Measurements from ENCODE around the gene GADL1. TPM values are rescaled to one million over a fixed set of nuclear protein-coding genes. Genes with fewer than 3 reads are reported as not detected.

The GADL1 gene
- total RNA-seq, 1 donor from 2014 or later: not detected

DNA sequence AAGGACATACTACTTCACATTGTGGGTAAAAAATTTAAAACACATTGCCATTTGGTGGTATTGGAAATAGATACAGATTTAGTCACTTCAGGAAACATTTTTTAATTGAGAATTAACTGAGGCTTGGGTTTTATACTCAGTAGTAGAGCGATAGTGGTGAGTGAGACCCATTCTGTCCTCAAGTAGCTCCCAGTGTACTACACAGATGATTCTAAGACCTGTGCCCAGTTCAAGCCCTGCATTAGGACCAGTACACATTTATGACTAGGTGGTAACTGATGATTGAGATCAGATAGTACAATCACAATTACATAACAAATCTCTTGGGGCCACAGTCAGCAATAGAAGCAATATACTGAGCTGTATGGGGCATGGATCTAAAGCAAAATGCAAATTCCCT lies 67.4 kb downstream of the GADL1 start:
- no peak for DNase-seq (ENCODE audit: low spot score in 2 of 2)
- no peaks in the 10 kb centered on the region for H3K27me3 ChIP-seq
- H3K4me1 ChIP-seq: peaks cover 4 to 13% of the 10 kb centered on the region in 2 donors
- no peak overlapping the region for H3K4me3 ChIP-seq
- no peaks in the 10 kb centered on the region for H3K9me3 ChIP-seq
- H3K36me3 ChIP-seq: no peaks in the 10 kb centered on the region
- peak overlapping the region in 1 of 2 donors; percentile 82 for H3K27ac ChIP-seq
- TF ChIP-seq, protein P1, sequence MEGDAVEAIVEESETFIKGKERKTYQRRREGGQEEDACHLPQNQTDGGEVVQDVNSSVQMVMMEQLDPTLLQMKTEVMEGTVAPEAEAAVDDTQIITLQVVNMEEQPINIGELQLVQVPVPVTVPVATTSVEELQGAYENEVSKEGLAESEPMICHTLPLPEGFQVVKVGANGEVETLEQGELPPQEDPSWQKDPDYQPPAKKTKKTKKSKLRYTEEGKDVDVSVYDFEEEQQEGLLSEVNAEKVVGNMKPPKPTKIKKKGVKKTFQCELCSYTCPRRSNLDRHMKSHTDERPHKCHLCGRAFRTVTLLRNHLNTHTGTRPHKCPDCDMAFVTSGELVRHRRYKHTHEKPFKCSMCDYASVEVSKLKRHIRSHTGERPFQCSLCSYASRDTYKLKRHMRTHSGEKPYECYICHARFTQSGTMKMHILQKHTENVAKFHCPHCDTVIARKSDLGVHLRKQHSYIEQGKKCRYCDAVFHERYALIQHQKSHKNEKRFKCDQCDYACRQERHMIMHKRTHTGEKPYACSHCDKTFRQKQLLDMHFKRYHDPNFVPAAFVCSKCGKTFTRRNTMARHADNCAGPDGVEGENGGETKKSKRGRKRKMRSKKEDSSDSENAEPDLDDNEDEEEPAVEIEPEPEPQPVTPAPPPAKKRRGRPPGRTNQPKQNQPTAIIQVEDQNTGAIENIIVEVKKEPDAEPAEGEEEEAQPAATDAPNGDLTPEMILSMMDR (IDR thresholded peaks at IDR 0.05): no peak
- intact Hi-C loops (cut with DNase I): loop anchor here (2.0 kb wide), 1 partner anchor 16 kb away; no protein-coding TSS in a partner anchor

DNA sequence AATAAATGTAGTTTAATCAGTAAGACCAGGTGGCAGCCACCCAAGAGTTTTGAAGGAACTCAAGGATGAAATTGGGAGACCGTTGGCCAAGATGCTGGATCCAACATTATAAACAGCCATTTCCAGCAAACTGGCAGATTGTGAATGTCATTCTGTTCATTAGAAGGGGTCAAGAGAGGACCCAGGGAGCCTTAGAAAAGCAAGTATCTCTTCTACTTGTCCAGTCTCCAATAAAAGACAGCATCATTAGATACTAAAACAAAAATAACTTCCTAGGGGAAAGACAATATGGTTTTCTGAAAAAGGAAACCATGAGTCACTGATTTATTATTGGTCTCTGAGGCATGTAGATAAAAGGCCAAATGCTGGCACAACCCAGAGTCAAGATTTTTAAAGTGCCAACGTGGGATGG lies 67.9 kb downstream of the GADL1 start:
- no peaks in the 10 kb centered on the region for H3K36me3 ChIP-seq
- H3K4me3 ChIP-seq: no peak overlapping the region
- no peak for DNase-seq (ENCODE audit: low spot score in 2 of 2)
- H3K27ac ChIP-seq: peak overlapping the region; percentile 62 to 82
- TF ChIP-seq, protein P1 (IDR thresholded peaks at IDR 0.05): no peak
- intact Hi-C loops (cut with DNase I): loop anchor here (2.0 kb wide), 1 partner anchor 16 kb away; no protein-coding TSS in a partner anchor
- H3K27me3 ChIP-seq: no peaks in the 10 kb centered on the region
- no peaks in the 10 kb centered on the region for H3K9me3 ChIP-seq
- H3K4me1 ChIP-seq: peaks cover 4 to 13% of the 10 kb centered on the region in 2 donors

DNA sequence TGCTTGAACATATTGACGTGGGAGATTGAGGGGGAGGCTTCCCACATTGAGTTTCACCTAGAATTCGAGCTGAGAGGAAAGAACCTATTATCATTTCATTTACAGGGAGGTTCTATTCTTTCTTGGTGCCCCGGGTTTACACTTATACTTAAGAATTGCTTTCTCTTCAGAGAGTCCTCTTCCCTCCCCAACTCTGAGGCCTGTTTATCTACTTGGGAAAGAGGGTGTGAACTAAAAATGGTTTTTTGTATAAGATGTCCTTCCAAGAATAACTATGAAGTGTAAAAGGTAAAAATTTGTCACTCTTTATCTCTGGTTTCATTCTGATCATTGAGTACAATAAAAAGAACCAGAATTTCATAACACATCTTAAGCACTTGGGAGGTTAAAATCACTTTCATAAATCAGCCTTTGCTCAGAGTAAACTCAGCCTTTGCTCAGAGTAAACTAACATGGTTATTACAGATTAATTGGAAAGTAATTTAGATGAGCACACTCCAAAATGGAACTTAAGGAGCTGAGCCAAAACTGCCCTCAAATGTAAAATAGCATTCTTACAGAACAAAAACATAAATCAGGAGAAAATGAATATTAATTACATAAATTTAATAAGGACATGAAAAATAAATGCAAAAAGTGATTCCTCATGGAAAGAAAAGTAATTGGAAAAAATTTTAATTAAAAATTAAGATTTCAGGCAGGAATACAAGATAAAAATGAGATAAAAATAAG lies 75.2 kb downstream of the GADL1 start:
- no peaks in the 10 kb centered on the region for H3K4me1 ChIP-seq
- intact Hi-C loops (cut with DNase I): no loop called here
- H3K27ac ChIP-seq: no peak overlapping the region
- no peaks in the 10 kb centered on the region for H3K9me3 ChIP-seq
- H3K4me3 ChIP-seq: no peak overlapping the region
- no peaks in the 10 kb centered on the region for H3K27me3 ChIP-seq
- no peaks in the 10 kb centered on the region for H3K36me3 ChIP-seq
- DNase-seq (ENCODE audit: low spot score in 2 of 2): no peak
- TF ChIP-seq, protein P1 (IDR thresholded peaks at IDR 0.05): no peak

DNA sequence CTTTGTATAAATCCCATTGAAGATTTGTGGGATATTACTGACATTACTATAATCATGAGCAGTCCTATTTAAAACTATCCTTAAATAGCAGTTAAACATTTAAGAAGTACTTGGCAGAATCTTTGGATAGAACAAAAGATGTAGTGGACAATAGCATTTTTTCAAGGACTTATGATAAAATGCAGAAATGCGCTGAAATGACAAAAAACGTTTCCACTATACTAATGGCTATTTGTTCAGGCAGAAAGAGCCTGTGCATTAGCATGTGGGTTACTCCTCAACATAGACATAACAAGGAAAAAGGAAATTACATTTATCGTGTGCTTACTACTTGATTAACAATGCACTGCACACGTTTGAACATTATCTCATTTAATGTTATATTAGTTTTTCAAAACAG lies 80.7 kb downstream of the GADL1 start:
- H3K4me1 ChIP-seq: peaks cover 3 to 14% of the 10 kb centered on the region in 2 donors
- intact Hi-C loops (cut with DNase I): no loop called here
- no peak overlapping the region for H3K4me3 ChIP-seq
- H3K27me3 ChIP-seq: no peaks in the 10 kb centered on the region
- H3K9me3 ChIP-seq: no peaks in the 10 kb centered on the region
- TF ChIP-seq, protein P1 (IDR thresholded peaks at IDR 0.05): no peak
- no peak overlapping the region for H3K27ac ChIP-seq
- DNase-seq (ENCODE audit: low spot score in 2 of 2): no peak
- H3K36me3 ChIP-seq: no peaks in the 10 kb centered on the region

DNA sequence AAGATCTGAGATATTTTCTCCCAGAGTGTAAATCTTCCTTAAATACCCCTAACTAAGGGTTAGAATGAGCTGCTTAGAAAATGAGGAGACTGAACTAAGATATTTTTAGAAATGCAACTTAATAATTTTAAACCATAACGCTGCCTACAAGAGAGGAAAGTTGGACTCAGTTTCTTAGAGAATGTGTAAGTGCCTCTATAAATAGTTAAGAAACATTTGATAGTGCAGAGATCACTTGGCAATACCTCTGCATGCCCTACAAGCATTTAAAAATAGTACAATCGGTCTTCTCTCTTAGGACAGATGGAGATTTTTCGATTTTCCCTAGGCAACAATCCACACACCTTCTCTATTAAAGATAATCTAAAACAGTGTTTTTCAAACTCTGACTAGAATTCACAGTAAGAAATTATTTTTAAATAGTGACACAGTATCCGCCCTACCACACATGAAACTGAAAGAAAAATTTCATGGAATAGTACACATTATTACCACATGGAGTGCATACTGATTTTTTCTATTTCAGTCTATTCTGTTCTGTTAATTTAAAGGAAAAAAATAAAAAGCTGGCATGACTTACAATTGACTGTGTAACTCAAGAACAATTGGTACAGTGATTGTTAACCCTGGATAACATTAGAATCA lies 83.2 kb downstream of the GADL1 start:
- peak overlapping the region; percentile 69 to 83 for H3K27ac ChIP-seq
- intact Hi-C loops (cut with DNase I): loop anchor here (2.0 kb wide), 1 partner anchor 16 kb away; no protein-coding TSS in a partner anchor
- peaks cover 3 to 14% of the 10 kb centered on the region in 2 donors for H3K4me1 ChIP-seq
- no peak for DNase-seq (ENCODE audit: low spot score in 2 of 2)
- H3K4me3 ChIP-seq: peak overlapping the region; percentile 25 to 47
- no peaks in the 10 kb centered on the region for H3K27me3 ChIP-seq
- no peaks in the 10 kb centered on the region for H3K36me3 ChIP-seq
- H3K9me3 ChIP-seq: no peaks in the 10 kb centered on the region
- TF ChIP-seq, protein P1 (IDR thresholded peaks at IDR 0.05): no peak
